H9 (cell line): ENCODE measurements around the gene ZAP70. TPM values are rescaled to one million over a fixed set of nuclear protein-coding genes. Genes with fewer than 3 reads are reported as not detected.

Experiments used
- DNase-seq: peaks from one replicate; pipeline ENCODE4 v3.0.0-alpha.2; 2017
- H2AFZ ChIP-seq: one replicate; pipeline ENCODE4 v1.6.1; 2013; ENCODE audit warnings: mild to moderate bottlenecking, low read length, control low read depth, moderate library complexity
- H2AK5ac ChIP-seq: 2 replicates; pipeline ENCODE4 v1.6.1; 2013; ENCODE audit warnings: low read length, control low read depth, mixed read lengths; ENCODE audit not compliant: insufficient read length
- H2BK120ac ChIP-seq: one replicate; pipeline ENCODE4 v1.6.1; 2013; ENCODE audit warnings: low read depth, mild to moderate bottlenecking, low read length, control low read depth, inconsistent platforms; ENCODE audit not compliant: poor library complexity, severe bottlenecking
- H2BK12ac ChIP-seq: 2 replicates; pipeline ENCODE4 v1.6.1; 2013; ENCODE audit warnings: low read length, control low read depth, mixed read lengths, low read depth; ENCODE audit not compliant: insufficient read length
- H2BK15ac ChIP-seq: 2 replicates; pipeline ENCODE4 v1.6.1; 2013; ENCODE audit warnings: low read depth, low read length, control low read depth
- H2BK20ac ChIP-seq: one replicate; pipeline ENCODE4 v1.6.1; 2013; ENCODE audit warnings: low read depth, mild to moderate bottlenecking, low read length, control low read depth, inconsistent platforms; ENCODE audit not compliant: poor library complexity, severe bottlenecking
- H2BK5ac ChIP-seq: 2 replicates; pipeline ENCODE4 v1.6.1; 2013; ENCODE audit warnings: low read length, control low read depth, mixed read lengths; ENCODE audit not compliant: insufficient read length
- H3K14ac ChIP-seq: 2 replicates; pipeline ENCODE4 v1.6.1; 2013; ENCODE audit warnings: low read length, control low read depth; ENCODE audit not compliant: insufficient read depth
- H3K18ac ChIP-seq: 2 replicates; pipeline ENCODE4 v1.6.1; 2013; ENCODE audit warnings: low read depth, mild to moderate bottlenecking, mixed read lengths, low read length, control low read depth; ENCODE audit not compliant: insufficient read length
- H3K23ac ChIP-seq: 2 replicates; pipeline ENCODE4 v1.6.1; 2013; ENCODE audit warnings: low read length, control low read depth, mixed read lengths, low read depth; ENCODE audit not compliant: insufficient read length
- H3K23me2 ChIP-seq: 2 replicates; pipeline ENCODE4 v1.6.1; 2013; ENCODE audit warnings: low read depth, mild to moderate bottlenecking, mixed read lengths, low read length, control low read depth; ENCODE audit not compliant: insufficient read length, poor library complexity, severe bottlenecking
- H3K27ac ChIP-seq: 2 replicates; pipeline ENCODE4 v1.5.1; 2013; ENCODE audit warnings: low read length, control low read depth, mixed read lengths, low read depth; ENCODE audit not compliant: insufficient read length
- H3K27me3 ChIP-seq: 2 replicates; pipeline ENCODE4 v1.6.1; 2013; ENCODE audit warnings: low read length, control low read depth, inconsistent platforms; ENCODE audit not compliant: insufficient read depth
- H3K4ac ChIP-seq: 2 replicates; pipeline ENCODE4 v1.6.1; 2013; ENCODE audit warnings: low read depth, mild to moderate bottlenecking, control low read depth, inconsistent platforms, low read length, moderate library complexity
- H3K4me1 ChIP-seq: 2 replicates; pipeline ENCODE4 v1.6.1; 2013; ENCODE audit warnings: low read length, control low read depth, inconsistent platforms; ENCODE audit not compliant: insufficient read depth
- H3K4me2 ChIP-seq: 2 replicates; pipeline ENCODE4 v1.6.1; 2013; ENCODE audit warnings: low read length, control low read depth, mixed read lengths; ENCODE audit not compliant: insufficient read length, insufficient read depth
- H3K56ac ChIP-seq: 2 replicates; pipeline ENCODE4 v1.6.1; 2013; ENCODE audit warnings: low read depth, mild to moderate bottlenecking, mixed read lengths, low read length, control low read depth; ENCODE audit not compliant: insufficient read length
- H3K79me1 ChIP-seq: 2 replicates; pipeline ENCODE4 v1.6.1; 2013; ENCODE audit warnings: low read depth, mild to moderate bottlenecking, moderate library complexity, low read length, control low read depth, inconsistent platforms; ENCODE audit not compliant: insufficient read depth, poor library complexity, severe bottlenecking
- H3K79me2 ChIP-seq: 2 replicates; pipeline ENCODE4 v1.6.1; 2013; ENCODE audit warnings: low read length, control low read depth, inconsistent platforms; ENCODE audit not compliant: insufficient read depth
- H3K9ac ChIP-seq: 2 replicates; pipeline ENCODE4 v1.6.1; 2013; ENCODE audit warnings: low read length, control low read depth, mixed read lengths; ENCODE audit not compliant: insufficient read length; ENCODE audit errors: extremely low read depth
- H3K9me3 ChIP-seq: one replicate; pipeline ENCODE4 v1.6.1; 2013; ENCODE audit warnings: low read depth, low read length, inconsistent platforms; ENCODE audit not compliant: control insufficient read depth
- H3T11ph ChIP-seq: one replicate; pipeline ENCODE4 v1.6.1; 2013; ENCODE audit warnings: mild to moderate bottlenecking, low read length, control low read depth, inconsistent platforms
- H4K20me1 ChIP-seq: one replicate; pipeline ENCODE4 v1.6.1; 2013; ENCODE audit not compliant: control insufficient read depth, insufficient read length, insufficient read depth
- H4K5ac ChIP-seq: 2 replicates; pipeline ENCODE4 v1.6.1; 2013; ENCODE audit warnings: low read depth, mild to moderate bottlenecking, mixed read lengths, low read length, control low read depth; ENCODE audit not compliant: insufficient read length
- H4K8ac ChIP-seq: replicated peaks from 2 replicates; pipeline ENCODE4 v1.6.1; 2013; ENCODE audit warnings: low read length, control low read depth, mixed read lengths, low read depth; ENCODE audit not compliant: insufficient read length
- H4K91ac ChIP-seq: 2 replicates; pipeline ENCODE4 v1.6.1; 2013; ENCODE audit warnings: low read depth, mild to moderate bottlenecking, moderate library complexity, mixed read lengths, low read length, control low read depth; ENCODE audit not compliant: insufficient read length
- H3K27ac Mint-ChIP-seq, 3 experiments: 2 replicates in 2 of 3; 3 replicates in 1 of 3; pipeline ENCODE4 v1.8.0; 2020 to 2021; ENCODE audit warnings: mixed read lengths in 3 of 3, mild to moderate bottlenecking in 1 of 3, moderate library complexity in 1 of 3
- H3K27me3 Mint-ChIP-seq: 2 replicates; pipeline ENCODE4 v1.8.0; 2021; ENCODE audit warnings: low read depth, mild to moderate bottlenecking, moderate library complexity, mixed read lengths
- H3K36me3 Mint-ChIP-seq, 3 experiments: 2 replicates in 2 of 3; 3 replicates in 1 of 3; pipeline ENCODE4 v1.8.0; 2020 to 2021; ENCODE audit warnings: low read depth in 3 of 3, mixed read lengths in 3 of 3; ENCODE audit not compliant: insufficient read depth in 1 of 3
- H3K4me1 Mint-ChIP-seq, 2 experiments: 2 replicates each; pipeline ENCODE4 v1.8.0; 2020; ENCODE audit warnings: mixed read lengths in 2 of 2
- H3K4me3 Mint-ChIP-seq, 2 experiments: 2 replicates in 1 of 2; 3 replicates in 1 of 2; pipeline ENCODE4 v1.8.0; 2020 to 2021; ENCODE audit warnings: mild to moderate bottlenecking in 2 of 2, mixed read lengths in 2 of 2, moderate library complexity in 1 of 2
- H3K9me3 Mint-ChIP-seq, 2 experiments: 2 replicates in 1 of 2; 3 replicates in 1 of 2; pipeline ENCODE4 v1.8.0; 2020; ENCODE audit warnings: mild to moderate bottlenecking in 2 of 2, mixed read lengths in 2 of 2, moderate library complexity in 1 of 2
- WGBS: extraction: QIAGEN DNeasy Blood & Tissue Kit; methylation state at CpG from one replicate; pipeline ENCODE4 v1.1.7; 2013; ENCODE audit warnings: missing lambda C conversion rate, low lambda C conversion rate, mixed read lengths; ENCODE audit not compliant: insufficient read length; ENCODE audit errors: extremely low coverage; 5-methylcytosine and 5-hydroxymethylcytosine counted together
- total RNA-seq: library from RNA; stranded (reverse); gene quantifications from 2 replicates; pipeline ENCODE4 v1.2.1, GENCODE V29; 2021
- TF ChIP-seq, protein P1 (sequence below): fragments of 200-600 bp; sonication (generic); conservative IDR thresholded peaks from 3 replicates; pipeline ENCODE4 v1.8.0; 2021; ENCODE audit warnings: antibody characterized with exemption, mild to moderate bottlenecking

The ZAP70 gene
- total RNA-seq, 1 experiment from 2014 or later: 0.24 TPM

GRCh38 chr2:97715951-97716694 lies 2.7 kb downstream of the ZAP70 start:
- H3K27ac ChIP-seq: no peak overlapping the region
- no peak overlapping the region for H2BK12ac ChIP-seq
- no peak overlapping the region for H4K8ac ChIP-seq
- no peak overlapping the region for H3K9ac ChIP-seq
- Mint-ChIP-seq H3K36me3 (no peaks in the 10 kb centered on the region; a peak in 1 of 7 replicates), H3K27ac (peak overlapping the region in 2 of 3 experiments; percentile 2 to 39; a peak in 2 of 7 replicates), H3K9me3 (no peaks in the 10 kb centered on the region; a peak in 1 of 5 replicates), H3K4me3 (no peak overlapping the region; a peak in 1 of 5 replicates), H3K27me3 (peaks cover 5% of the 10 kb centered on the region), H3K4me1 (peaks cover 25 to 26% of the 10 kb centered on the region in 2 experiments)
- H3K79me2 ChIP-seq: no peaks in the 10 kb centered on the region
- H2AK5ac ChIP-seq: no peak overlapping the region
- no peak overlapping the region for H2BK120ac ChIP-seq
- no peak overlapping the region for H3K18ac ChIP-seq
- H2BK5ac ChIP-seq: no peak overlapping the region
- no peak overlapping the region for H3K4me2 ChIP-seq
- H4K91ac ChIP-seq: no peak overlapping the region
- no peaks in the 10 kb centered on the region for H3K9me3 ChIP-seq
- H3K4ac ChIP-seq: no peak overlapping the region
- no peak overlapping the region for H3K23ac ChIP-seq
- no peak overlapping the region for H3T11ph ChIP-seq
- no peak overlapping the region for H2AFZ ChIP-seq
- H2BK15ac ChIP-seq: no peak overlapping the region
- H3K56ac ChIP-seq: no peak overlapping the region
- WGBS: no CpG with 5 or more reads among the region's 9 CpGs
- no peak overlapping the region for H3K14ac ChIP-seq
- TF ChIP-seq, protein P1, sequence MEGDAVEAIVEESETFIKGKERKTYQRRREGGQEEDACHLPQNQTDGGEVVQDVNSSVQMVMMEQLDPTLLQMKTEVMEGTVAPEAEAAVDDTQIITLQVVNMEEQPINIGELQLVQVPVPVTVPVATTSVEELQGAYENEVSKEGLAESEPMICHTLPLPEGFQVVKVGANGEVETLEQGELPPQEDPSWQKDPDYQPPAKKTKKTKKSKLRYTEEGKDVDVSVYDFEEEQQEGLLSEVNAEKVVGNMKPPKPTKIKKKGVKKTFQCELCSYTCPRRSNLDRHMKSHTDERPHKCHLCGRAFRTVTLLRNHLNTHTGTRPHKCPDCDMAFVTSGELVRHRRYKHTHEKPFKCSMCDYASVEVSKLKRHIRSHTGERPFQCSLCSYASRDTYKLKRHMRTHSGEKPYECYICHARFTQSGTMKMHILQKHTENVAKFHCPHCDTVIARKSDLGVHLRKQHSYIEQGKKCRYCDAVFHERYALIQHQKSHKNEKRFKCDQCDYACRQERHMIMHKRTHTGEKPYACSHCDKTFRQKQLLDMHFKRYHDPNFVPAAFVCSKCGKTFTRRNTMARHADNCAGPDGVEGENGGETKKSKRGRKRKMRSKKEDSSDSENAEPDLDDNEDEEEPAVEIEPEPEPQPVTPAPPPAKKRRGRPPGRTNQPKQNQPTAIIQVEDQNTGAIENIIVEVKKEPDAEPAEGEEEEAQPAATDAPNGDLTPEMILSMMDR: no peak
- H4K20me1 ChIP-seq: no peaks in the 10 kb centered on the region
- no peak overlapping the region for H2BK20ac ChIP-seq
- no peaks in the 10 kb centered on the region for H3K23me2 ChIP-seq
- peaks cover 6% of the 10 kb centered on the region for H3K4me1 ChIP-seq
- no peak overlapping the region for H4K5ac ChIP-seq
- no peaks in the 10 kb centered on the region for H3K27me3 ChIP-seq
- no peaks in the 10 kb centered on the region for H3K79me1 ChIP-seq
- no peak for DNase-seq
